ENCODE results near the gene ADGRF1. TPM values are rescaled to one million over a fixed set of nuclear protein-coding genes. Genes with fewer than 3 reads are reported as not detected.
"Not testable (repeated sequence)": the region's sequence is repeated elsewhere in the genome, so short reads cannot be mapped to it uniquely, and the experiment has no call there.

Gene ADGRF1
- total and polyA plus RNA-seq, 8 donors: 0.08 to 1.7 (median 0.45) TPM

- DNase-seq (peak in 3 of 6 donors; percentile 20 to 42 (median 31)), ATAC-seq (peak; percentile 81 to 92 (median 87)), FAIRE-seq (peak; percentile 57)
- H3K4me1 ChIP-seq: peaks cover 7 to 18% (median 10%) of the 10 kb centered on the region in 3 donors
- H3K27me3 ChIP-seq; intact Hi-C loops (cut with DNase I); H3K4me3 ChIP-seq; H3K9me3 ChIP-seq; H3K36me3 ChIP-seq: not testable (repeated sequence)
- H3K27ac ChIP-seq: peak overlapping the region in 1 of 4 donors; percentile 39
- peak; percentile 29 to 55 (median 43) for TF ChIP-seq CTCF (IDR thresholded peaks at IDR 0.05)
- WGBS, 2 donors: 26 to 36% methylated on average over 6 of the region's 6 CpGs
Measured at GRCh38 chr6:46990818-46991510, 51.2 kb downstream of the ADGRF1 start.

- intact Hi-C loops (cut with DNase I): no loop called here
- FAIRE-seq (no peak), DNase-seq (no peak), ATAC-seq (peak; percentile 42 to 59 (median 55))
- TF ChIP-seq CTCF (IDR thresholded peaks at IDR 0.05): no peak
- Histone ChIP-seq H3K27ac (peak overlapping the region in 2 of 4 donors; percentile 39 to 51), H3K4me3 (no peak overlapping the region), H3K4me1 (peaks cover 7 to 18% (median 10%) of the 10 kb centered on the region in 3 donors), H3K9me3 (no peaks in the 10 kb centered on the region), H3K27me3 (no peaks in the 10 kb centered on the region), H3K36me3 (no peaks in the 10 kb centered on the region)
- 29 to 30% methylated on average over 6 of the region's 6 CpGs for WGBS, 2 donors
Measured at GRCh38 chr6:46990031-46990644, 52.0 kb downstream of the ADGRF1 start.

- Histone ChIP-seq H3K9me3 (no peaks in the 10 kb centered on the region), H3K4me1 (peaks cover 7 to 18% (median 10%) of the 10 kb centered on the region in 3 donors), H3K36me3 (no peaks in the 10 kb centered on the region), H3K4me3 (no peak overlapping the region), H3K27me3 (no peaks in the 10 kb centered on the region), H3K27ac (peak overlapping the region in 2 of 4 donors; percentile 23 to 51)
- no peak for TF ChIP-seq CTCF (IDR thresholded peaks at IDR 0.05)
- 10 to 15% methylated on average over 3 of the region's 3 CpGs for WGBS, 2 donors
- peak; percentile 33 to 74 (median 60) for ATAC-seq
- FAIRE-seq: no peak
- intact Hi-C loops (cut with DNase I): no loop called here
- DNase-seq: peak in 3 of 6 donors; percentile 4 to 20 (median 17)
Measured at GRCh38 chr6:46989398-46989797, 52.7 kb downstream of the ADGRF1 start.

- no peak overlapping the region for H3K4me3 ChIP-seq
- no peaks in the 10 kb centered on the region for H3K27me3 ChIP-seq
- ATAC-seq (no peak), DNase-seq (no peak), FAIRE-seq (no peak)
- no peak overlapping the region for H3K27ac ChIP-seq
- H3K9me3 ChIP-seq: no peaks in the 10 kb centered on the region
- H3K4me1 ChIP-seq: peaks cover 7 to 18% (median 10%) of the 10 kb centered on the region in 3 donors
- intact Hi-C loops (cut with DNase I): no loop called here
- no peak for TF ChIP-seq CTCF (IDR thresholded peaks at IDR 0.05)
- no peaks in the 10 kb centered on the region for H3K36me3 ChIP-seq
- WGBS, 2 donors: 78 to 88% methylated on average over 3 of the region's 3 CpGs
Measured at GRCh38 chr6:46985943-46986342, 56.2 kb downstream of the ADGRF1 start.

- no peaks in the 10 kb centered on the region for H3K4me1 ChIP-seq
- no peak for FAIRE-seq
- H3K27me3 ChIP-seq: no peaks in the 10 kb centered on the region
- H3K36me3 ChIP-seq: no peaks in the 10 kb centered on the region
- no peak overlapping the region for H3K4me3 ChIP-seq
- intact Hi-C loops (cut with DNase I): no loop called here
- H3K27ac ChIP-seq: peak overlapping the region in 2 of 4 donors; percentile 0 to 43
- peak; percentile 53 to 85 (median 70) for ATAC-seq
- H3K9me3 ChIP-seq: no peaks in the 10 kb centered on the region
- no peak for TF ChIP-seq CTCF (IDR thresholded peaks at IDR 0.05)
- DNase-seq: no peak
Measured at GRCh38 chr6:46983007-46983411, 59.1 kb downstream of the ADGRF1 start.

Measured in pancreas (tissue), 10 donors.